Measurements from ENCODE around the gene KCTD2. TPM values are rescaled to one million over a fixed set of nuclear protein-coding genes. Genes with fewer than 3 reads are reported as not detected.
A peak's percentile ranks its signal among the peaks of the same experiment; 100 is the strongest.
"Not testable (repeated sequence)": the region's sequence is repeated elsewhere in the genome, so short reads cannot be mapped to it uniquely, and the experiment has no call there.

The KCTD2 gene
- total RNA-seq, 2 donors from 2014 or later = 21.4 to 26.2 TPM

DNA sequence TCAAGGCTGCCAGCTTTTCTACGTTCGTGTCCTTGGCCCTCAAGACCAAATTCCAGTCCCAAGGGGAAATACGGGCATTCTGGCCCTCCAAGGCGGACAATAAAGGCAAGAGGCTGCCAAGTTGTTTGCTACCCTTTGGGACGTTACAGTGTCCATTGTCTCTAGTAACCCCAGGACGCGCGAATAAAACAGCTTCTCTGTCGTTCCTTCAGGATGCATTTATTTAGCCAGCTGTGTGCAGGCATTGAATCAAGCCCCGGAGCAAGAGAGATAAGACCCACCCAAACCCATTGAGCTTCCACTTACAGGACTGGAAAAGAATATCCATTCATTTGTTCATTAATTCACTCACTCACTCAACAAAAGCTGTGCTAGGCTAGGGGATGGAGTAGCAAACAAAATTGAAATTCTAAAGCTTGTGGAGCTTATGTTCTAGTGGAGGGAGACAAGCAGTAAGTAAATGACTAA lies 33.9 kb upstream of the KCTD2 start:
- no peak for ATAC-seq
- intact Hi-C loops (cut with DNase I) = loop anchor here (5.0 to 10.0 kb wide), 2 partner anchors 48 to 51 kb away; no protein-coding TSS in a partner anchor
- no peak for DNase-seq

DNA sequence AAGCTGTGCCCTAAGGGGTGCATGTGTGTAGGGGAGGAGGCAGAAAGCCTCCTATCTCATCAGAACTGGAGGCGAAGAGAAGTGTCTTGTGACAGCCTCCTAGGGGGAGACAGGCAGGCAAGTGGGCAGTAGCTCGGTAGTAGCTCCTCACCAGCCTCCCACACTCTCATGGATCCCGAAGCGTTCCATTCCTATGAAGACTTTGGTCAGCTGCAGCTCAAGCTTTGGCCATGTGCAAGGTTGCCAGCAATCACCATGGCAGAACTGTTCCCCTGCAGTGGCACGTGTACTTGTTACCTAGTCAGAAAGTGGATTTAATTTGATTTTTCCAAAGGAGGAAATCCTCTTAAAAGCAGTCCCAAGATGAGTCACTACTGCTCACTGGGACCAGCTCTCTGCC lies 27.9 kb upstream of the KCTD2 start:
- DNase-seq (no peak), ATAC-seq (no peak)
- intact Hi-C loops (cut with DNase I) = loop anchor here in 1 of 2 donors (10.0 kb wide), 1 partner anchor 54 kb away; no protein-coding TSS in a partner anchor

DNA sequence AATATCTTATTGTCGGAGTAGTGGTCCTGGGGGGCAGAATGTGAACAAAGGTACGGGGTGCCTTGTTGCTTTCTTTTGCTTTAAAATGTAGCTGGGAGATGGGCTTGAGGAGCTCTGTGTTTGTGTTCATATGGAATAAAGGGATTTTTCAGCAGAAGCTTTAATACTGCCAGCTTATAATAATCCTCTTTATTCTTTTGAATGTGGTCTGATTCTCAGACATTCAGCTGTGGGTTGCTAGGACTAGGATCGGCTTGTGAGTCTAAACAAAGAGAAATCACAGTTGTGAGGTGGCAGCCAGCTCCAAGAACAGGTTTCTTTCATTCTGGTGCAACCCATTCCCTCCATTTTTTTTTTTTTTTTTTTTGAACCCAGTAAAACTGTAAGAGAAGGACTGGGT lies 27.3 kb upstream of the KCTD2 start:
- intact Hi-C loops (cut with DNase I) = loop anchor here in 1 of 2 donors (10.0 kb wide), 1 partner anchor 55 kb away; no protein-coding TSS in a partner anchor
- DNase-seq (no peak), ATAC-seq (no peak)

GRCh38 chr17:75020331-75021110 lies 26.5 kb upstream of the KCTD2 start:
- no peak for ATAC-seq
- intact Hi-C loops (cut with DNase I) = no loop called here
- DNase-seq = no peak

- DNase-seq (no peak), ATAC-seq (no peak)
- intact Hi-C loops (cut with DNase I) = no loop called here
These were observed 22.2 kb upstream of the KCTD2 start for GRCh38 chr17:75024686-75025397.

GRCh38 chr17:75025398-75025734 lies 21.7 kb upstream of the KCTD2 start:
- intact Hi-C loops (cut with DNase I); ATAC-seq; DNase-seq: not testable (repeated sequence)

- intact Hi-C loops (cut with DNase I); DNase-seq; ATAC-seq: not testable (repeated sequence)
These were observed 20.4 kb upstream of the KCTD2 start for GRCh38 chr17:75026650-75027049.

DNA sequence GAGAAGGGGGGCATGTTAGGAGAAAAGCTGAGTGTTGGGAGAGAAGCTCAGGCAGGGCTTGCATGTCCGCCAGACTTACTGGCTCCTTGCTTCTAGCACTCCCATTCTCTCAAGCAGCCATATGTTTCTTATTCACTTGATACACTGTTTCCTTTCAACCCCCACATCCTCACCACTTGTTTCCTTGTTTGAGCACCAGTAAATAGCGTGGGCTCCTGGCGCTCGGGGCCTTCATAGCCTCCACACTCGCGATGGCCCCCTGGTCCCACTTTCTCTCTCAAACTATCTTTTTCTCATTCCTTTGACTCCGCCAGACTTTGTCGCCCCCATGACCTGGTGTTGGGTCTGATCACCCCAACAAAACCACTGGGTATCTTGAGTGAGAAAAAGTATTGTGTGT lies 16.9 kb upstream of the KCTD2 start:
- ATAC-seq = no peak
- intact Hi-C loops (cut with DNase I) = loop anchor here in 1 of 2 donors (5.0 kb wide), 1 partner anchor 48 kb away; no protein-coding TSS in a partner anchor
- no peak for DNase-seq

DNA sequence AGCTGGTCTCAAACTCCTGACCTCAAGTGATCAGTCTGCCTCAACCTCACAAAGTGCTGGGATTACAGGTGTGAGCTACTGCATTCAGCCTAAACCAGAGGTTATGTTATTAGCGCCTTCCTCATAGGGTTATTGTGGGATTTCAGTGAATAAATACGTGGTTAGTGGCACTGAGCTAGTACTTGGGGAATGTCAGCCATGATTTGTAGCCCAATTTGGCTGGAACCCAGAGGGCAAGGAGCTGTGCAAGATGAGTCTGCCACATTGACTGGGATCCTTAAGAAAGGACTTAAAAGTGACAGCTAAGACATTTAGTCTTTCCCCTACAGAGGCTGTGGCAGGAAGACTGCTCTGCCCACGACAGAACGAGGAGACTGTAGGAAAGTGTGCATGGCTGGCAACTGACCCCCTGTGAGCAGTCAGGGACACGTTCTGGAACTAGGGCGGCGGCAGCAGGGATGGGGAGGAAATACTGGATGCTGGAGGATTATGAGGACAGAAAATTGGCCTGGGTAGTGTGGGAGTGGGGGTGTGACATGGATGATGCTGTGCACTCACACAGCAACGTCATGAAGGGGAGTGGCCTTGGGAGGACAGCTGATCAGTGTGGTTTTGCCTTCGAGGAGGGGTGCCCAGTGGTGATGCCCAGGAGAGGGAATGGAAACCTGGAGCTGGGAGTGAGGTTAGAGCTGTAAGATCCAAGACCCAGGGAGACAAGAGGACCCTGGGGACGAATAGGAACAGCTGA lies 14.9 kb upstream of the KCTD2 start:
- peak; percentile 82 for DNase-seq
- ATAC-seq = peak; percentile 25 to 28
- intact Hi-C loops (cut with DNase I) = loop anchor here in 1 of 2 donors (5.0 kb wide), 1 partner anchor 50 kb away; no protein-coding TSS in a partner anchor

DNA sequence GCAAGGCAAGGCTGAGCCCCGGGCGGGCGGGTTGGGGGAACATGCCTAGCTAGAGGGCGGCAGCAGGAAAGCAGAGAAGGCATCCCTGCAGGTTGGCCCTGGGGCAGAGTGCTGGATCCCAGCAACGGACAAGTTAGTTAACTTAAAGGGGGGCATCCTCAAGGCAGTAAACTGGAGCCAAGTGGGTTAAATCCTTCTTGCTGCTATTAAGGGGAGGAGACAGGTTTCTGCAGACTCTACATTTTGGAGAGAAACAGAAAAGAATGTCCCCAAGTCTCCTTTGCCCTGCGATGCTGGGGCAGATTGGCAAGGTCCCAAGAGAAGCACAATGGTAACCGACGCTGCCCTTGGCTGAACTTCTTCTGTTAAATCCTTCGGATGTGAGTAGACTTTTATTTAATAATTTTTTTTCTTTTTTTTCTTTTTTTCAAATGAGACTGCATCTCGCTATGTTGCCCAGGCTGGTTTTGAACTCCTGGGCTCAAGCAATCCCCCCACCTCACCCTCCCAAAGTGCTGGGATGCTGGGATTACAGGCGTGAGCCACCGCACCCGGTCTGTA lies 14.2 kb upstream of the KCTD2 start:
- intact Hi-C loops (cut with DNase I) = loop anchor here in 1 of 2 donors (5.0 kb wide), 1 partner anchor 50 kb away; no protein-coding TSS in a partner anchor
- ATAC-seq = no peak
- peak; percentile 54 for DNase-seq

- intact Hi-C loops (cut with DNase I) = loop anchor here in 1 of 2 donors (5.0 kb wide), 1 partner anchor 51 kb away; no protein-coding TSS in a partner anchor
- peak; percentile 88 for DNase-seq
These were observed 13.4 kb upstream of the KCTD2 start for GRCh38 chr17:75033346-75034235.

DNA sequence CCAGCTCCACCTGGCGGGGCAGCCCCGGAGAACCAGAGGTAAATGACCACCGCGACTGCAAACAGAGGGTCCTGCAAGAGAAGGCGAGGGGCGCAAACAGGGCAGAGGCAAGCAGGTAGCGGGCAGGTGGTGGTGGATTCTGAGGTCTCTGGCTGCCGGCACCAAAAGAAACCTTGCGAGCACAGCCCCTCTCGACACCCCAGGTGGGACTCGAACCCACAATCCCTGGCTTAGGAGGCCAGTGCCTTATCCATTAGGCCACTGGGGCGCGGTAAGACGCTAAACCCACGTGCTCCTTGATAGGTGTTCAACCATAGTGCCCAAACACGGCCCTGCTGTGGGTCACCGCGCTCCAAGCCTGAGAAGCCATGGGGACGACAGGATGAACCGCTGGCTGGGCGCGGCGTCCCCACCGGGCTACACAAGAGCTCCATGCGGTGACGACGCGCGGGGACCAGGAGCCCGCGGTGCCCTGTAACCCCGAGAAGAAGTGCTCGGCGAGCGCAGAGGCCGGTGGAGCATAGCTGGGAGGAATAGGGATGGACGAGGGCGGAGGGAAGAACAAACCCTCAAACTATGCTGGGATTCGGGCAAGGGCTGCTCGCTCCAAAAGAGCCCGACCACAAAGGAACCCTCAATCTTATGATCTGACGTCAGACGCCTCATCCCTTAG lies 12.7 kb upstream of the KCTD2 start:
- DNase-seq (peak; percentile 88), ATAC-seq (peak; percentile 73 to 80)
- intact Hi-C loops (cut with DNase I) = loop anchor here in 1 of 2 donors (5.0 kb wide), 1 partner anchor 52 kb away; no protein-coding TSS in a partner anchor

More at GRCh38 chr17:75033346-75034235, 13.4 kb upstream of the KCTD2 start:
- peak; percentile 64 to 79 for ATAC-seq

- DNase-seq (peak; percentile 94), ATAC-seq (peak; percentile 27 to 32)
- intact Hi-C loops (cut with DNase I) = no loop called here
These were observed 10.3 kb upstream of the KCTD2 start for GRCh38 chr17:75036643-75037268.

DNA sequence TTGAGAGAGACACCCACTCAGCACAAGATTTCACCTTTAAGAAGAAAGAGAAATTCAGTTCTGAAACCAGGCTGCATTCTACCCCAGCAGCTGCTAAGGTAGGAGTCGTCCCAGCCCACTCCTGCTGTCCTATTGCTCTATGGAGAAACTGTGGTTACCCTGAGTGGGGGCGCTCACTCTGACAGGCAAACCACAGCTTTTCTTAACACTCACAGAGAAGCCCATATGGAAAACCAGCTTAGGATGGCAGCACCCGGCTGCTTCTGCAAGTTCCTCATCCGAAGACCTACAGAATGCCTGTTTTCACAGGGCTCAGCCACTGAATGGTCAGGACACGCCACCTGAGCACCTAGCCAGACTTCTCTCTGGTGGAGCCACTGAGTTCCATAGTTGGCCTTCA lies 7.8 kb upstream of the KCTD2 start:
- DNase-seq (no peak), ATAC-seq (no peak)
- intact Hi-C loops (cut with DNase I) = no loop called here

GRCh38 chr17:75041656-75042280 lies 5.3 kb upstream of the KCTD2 start:
- ATAC-seq (no peak), DNase-seq (no peak)
- intact Hi-C loops (cut with DNase I) = no loop called here

GRCh38 chr17:75043789-75044188 lies 3.2 kb upstream of the KCTD2 start:
- intact Hi-C loops (cut with DNase I); ATAC-seq; DNase-seq: not testable (repeated sequence)
